ENCODE measurements around the gene ASB4.
A peak's percentile ranks its signal among the peaks of the same experiment; 100 is the strongest.

Gene ASB4

DNA sequence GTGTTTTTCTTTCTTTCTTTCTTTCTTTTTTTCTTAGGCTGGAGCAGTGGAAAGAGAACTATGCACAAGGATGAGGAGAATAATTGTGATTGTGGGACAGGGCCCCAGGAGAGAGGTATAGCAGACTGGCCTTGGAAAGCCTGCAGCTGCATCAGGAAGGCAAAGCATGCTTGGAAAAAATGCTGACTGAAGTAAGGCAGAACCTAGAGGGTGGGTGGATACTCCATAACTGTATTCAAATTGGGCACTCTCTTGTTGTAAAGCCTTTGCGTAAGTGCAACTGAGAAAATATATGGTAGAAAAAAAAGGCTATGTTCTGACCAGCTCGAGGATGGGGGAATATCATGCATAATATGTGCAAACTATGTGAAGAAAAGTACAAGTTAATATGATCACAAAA is 71.0 kb downstream of the ASB4 start:
- DNase-seq, result no peak

GRCh38 chr7:95558864-95559263 is 73.1 kb downstream of the ASB4 start:
- DNase-seq, result no peak

DNA sequence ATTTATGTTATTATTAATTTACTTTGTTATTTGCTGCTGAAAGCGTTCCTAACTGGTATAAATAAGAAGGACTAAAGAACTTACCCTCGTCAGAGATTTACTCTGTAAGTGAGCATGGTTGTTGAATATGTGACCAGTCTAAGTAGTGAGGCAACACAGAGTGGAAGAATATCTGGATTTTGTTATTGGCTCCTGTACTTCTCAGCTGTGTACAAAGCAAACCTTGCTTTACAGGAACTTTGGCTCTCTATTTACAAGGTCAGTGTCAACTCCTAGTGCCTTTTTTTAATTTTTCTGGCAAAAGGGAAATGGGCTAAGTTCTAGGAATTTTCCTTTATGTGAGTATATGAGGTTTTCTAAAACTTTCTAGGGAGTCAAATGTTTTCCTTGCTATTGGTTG is 74.9 kb downstream of the ASB4 start:
- DNase-seq, result no peak

GRCh38 chr7:95569720-95570119 is 84.0 kb downstream of the ASB4 start:
- DNase-seq, result no peak

GRCh38 chr7:95577137-95577536 is 91.4 kb downstream of the ASB4 start:
- peak; percentile 95 for DNase-seq

DNA sequence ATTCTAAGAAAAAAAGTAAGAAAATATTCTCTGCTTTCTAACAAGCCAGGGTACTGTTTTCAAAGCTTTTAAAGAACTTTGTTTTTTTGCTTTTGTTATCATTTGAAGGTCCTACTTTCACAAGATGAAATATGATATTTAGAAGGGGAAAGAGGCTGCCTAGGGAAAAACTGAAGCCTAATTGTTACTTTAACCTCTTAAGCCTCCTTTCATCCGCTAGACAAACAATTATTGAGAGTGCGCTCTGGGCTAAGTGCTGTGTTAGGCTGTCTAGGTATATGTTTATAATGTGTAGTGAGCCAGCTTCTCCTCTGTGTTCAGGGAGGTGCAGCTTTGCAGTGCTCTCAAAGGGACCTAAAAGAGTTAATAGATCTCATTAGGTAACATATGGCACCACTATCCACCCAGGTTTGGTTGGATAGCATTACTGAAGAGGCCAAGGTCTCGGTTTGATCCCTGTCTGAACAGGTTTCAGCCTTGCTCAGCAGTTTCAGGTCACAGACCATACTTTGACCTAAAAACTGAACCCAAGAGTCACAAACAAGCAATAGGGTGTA is 92.6 kb downstream of the ASB4 start:
- DNase-seq, result peak; percentile 59

DNA sequence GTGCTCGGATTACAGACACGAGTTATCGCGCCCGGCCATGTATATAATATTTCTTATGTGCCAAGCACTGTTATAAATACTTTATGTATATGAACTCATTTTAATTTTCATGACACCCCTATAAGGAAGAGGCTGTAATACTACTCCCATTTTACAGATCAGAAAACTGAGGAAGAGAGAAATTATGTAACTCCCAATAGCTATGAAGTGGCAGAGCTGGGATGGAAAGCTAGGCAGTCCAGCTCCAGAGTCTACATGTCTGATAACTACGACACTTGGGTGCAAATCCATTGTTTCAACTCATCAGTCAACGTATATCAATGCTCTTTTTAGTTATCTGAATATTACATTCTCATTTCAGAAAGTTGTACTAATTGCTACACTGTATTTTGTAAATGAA is 93.6 kb downstream of the ASB4 start:
- no peak for DNase-seq

DNA sequence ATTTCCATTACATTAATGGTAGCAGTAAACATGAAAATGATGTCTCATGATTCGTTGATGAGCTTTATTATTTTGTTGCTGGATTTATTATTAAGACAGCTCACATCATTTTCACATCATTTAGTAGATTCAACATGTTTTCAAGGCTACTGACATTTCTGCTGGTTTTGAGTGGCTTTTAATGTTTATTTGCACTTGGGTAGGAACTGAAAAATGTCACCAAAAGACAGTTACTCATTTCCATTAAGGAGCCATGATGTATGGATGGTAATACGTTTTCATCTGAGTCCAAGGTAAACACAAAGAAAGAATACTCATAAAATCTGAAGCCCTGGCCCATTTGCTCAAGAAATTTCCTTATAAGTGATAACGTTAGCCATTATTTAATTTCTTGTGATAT is 95.7 kb downstream of the ASB4 start:
- DNase-seq, result no peak

DNA sequence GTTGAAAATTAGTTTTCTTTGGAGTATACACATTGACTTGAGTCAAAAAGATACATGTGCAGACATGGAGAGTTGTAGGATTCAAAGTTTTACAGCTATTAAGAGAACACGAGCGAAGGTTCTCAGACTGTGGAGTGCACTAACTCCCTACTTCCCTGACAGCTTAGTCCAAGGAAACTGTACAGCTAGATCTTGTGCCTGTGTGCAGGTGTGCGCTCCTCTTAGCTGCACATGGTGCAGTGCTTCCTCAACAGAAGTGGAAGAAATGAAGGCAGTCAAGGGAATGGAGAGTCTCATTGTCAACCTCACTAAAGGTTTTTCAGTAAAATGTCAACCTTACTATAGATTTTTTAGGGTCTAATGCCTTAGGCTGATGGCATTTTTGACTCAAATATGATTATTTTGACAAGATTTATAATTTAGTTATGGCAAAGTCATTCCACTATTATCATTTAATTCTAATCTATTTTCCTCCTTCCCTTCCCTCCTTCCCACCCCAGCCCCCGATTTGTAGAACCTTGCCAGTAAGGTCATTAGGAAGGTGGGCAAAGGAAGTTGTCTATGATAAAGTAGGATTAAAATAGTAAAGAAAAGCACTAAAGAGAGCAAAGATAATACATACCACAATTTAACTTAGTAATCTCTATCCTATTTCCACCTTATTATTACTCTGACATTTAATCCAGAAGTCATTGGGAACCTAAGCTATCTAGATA is 97.0 kb downstream of the ASB4 start:
- no peak for DNase-seq

- DNase-seq, result no peak
Observed at GRCh38 chr7:95583834-95584621, 98.3 kb downstream of the ASB4 start.

DNA sequence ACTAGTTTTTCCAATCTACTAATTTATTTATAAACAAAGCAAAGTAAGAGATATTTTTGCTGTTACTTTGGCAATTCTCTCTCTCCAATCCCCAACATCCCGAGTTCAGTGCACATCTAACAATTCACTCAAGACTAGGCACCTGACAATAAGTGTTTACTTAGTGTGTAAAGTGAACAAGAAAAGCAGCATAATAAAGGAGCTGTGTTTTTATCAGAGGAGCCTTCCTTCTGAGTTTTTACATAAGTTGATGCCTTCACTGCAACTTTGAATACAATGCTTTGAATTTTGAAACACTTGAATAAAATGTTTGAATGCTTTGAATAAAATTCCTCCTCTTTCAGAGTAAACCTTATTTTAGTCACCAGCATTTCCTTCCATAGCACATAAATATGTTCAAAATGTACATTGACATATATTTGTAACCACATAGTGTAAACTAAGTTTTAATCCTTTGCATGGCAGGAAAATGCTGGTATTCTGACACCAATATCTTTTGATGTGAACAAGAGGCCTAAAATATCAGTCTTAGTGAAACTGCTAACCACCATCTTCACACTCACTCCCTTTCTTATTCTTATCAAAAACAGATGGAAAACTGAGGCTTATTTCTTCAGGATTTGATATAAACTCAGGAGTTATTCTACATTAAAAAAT is 99.2 kb downstream of the ASB4 start:
- no peak for DNase-seq

- DNase-seq, result no peak
Observed at GRCh38 chr7:95585426-95585789, 99.7 kb downstream of the ASB4 start.

DNA sequence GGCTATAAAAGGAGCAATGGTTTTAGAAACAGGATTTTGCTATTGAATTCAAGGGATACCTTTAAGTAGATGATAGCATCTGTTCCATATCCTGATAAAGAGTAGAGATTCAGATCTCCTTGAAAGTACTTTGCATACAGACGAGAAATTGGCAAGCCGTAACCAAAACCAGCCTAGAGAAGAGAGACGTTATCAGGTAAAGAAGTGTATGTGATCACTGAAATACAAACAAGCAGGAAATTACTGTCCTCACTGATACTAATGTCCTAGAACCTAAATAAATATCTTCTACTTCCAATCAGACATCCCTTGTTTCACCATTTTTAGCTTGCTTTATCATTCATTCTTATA is 101.2 kb downstream of the ASB4 start:
- no peak for DNase-seq

GRCh38 chr7:95589031-95589430 is 103.3 kb downstream of the ASB4 start:
- DNase-seq, result no peak

- no peak for DNase-seq
Observed at GRCh38 chr7:95589766-95590165, 104.0 kb downstream of the ASB4 start.

All from islet precursor cell (in vitro differentiated cells).